Osteocyte (in vitro differentiated cells): ENCODE results near the gene SLC44A4. TPM values are rescaled to one million over a fixed set of nuclear protein-coding genes. Genes with fewer than 3 reads are reported as not detected.

Experiments
- DNase-seq: peaks from one replicate; pipeline ENCODE4 v3.0.0; 2021; ENCODE audit warnings: mixed read lengths; ENCODE audit not compliant: unreplicated experiment; ENCODE audit errors: extremely low spot score
- H3K27ac Mint-ChIP-seq: one replicate; pipeline ENCODE4 v1.8.0; 2021; ENCODE audit warnings: mild to moderate bottlenecking, mixed read lengths; ENCODE audit not compliant: unreplicated experiment
- H3K27me3 Mint-ChIP-seq: one replicate; pipeline ENCODE4 v1.8.0; 2021; ENCODE audit warnings: mixed read lengths; ENCODE audit not compliant: unreplicated experiment
- H3K36me3 Mint-ChIP-seq: one replicate; pipeline ENCODE4 v1.8.0; 2021; ENCODE audit warnings: mixed read lengths; ENCODE audit not compliant: unreplicated experiment
- H3K4me1 Mint-ChIP-seq: one replicate; pipeline ENCODE4 v1.8.0; 2021; ENCODE audit warnings: mixed read lengths; ENCODE audit not compliant: unreplicated experiment
- H3K4me3 Mint-ChIP-seq: one replicate; pipeline ENCODE4 v1.8.0; 2021; ENCODE audit warnings: mild to moderate bottlenecking, moderate library complexity, mixed read lengths; ENCODE audit not compliant: unreplicated experiment
- H3K9me3 Mint-ChIP-seq: one replicate; pipeline ENCODE4 v1.8.0; 2021; ENCODE audit warnings: mixed read lengths; ENCODE audit not compliant: unreplicated experiment
- CTCF ChIP-seq: fragments of 200-600 bp; sonication (generic); IDR thresholded peaks from 2 replicates; pipeline ENCODE4 v1.5.0; 2021; ENCODE audit warnings: antibody characterized with exemption, mild to moderate bottlenecking, moderate library complexity
- long read RNA-seq: library from polyadenylated mRNA; unstranded; transcript quantifications from one replicate; pipeline ENCODE4 v2.0.0, GENCODE V29; 2021
- total RNA-seq: library from RNA; stranded (reverse); gene quantifications from 2 replicates; pipeline ENCODE4 v1.2.1, GENCODE V29; 2021

Gene SLC44A4
- total RNA-seq, result not detected in 2 replicates
- long read RNA-seq, result 0 reads

- no peak within 1 kb of the TSS for H3K4me3 Mint-ChIP-seq
- no peaks in the 10 kb centered on the region for H3K9me3 Mint-ChIP-seq
- no peak for DNase-seq
- peaks cover 22% of the 10 kb centered on the region for H3K36me3 Mint-ChIP-seq
- no peaks in the 10 kb centered on the region for H3K27me3 Mint-ChIP-seq
- TF ChIP-seq CTCF, result no peak
- H3K4me1 Mint-ChIP-seq, result peaks cover 5% of the 10 kb centered on the region
- H3K27ac Mint-ChIP-seq, result peak within 1 kb of the TSS; percentile 59
Measured at GRCh38 chr6:31878726-31879125, at the start of gene SLC44A4. SLC44A4 (minus strand) TSS chr6:31878997; CDS start chr6:31878980, 17 bp downstream.

GRCh38 chr6:31928672-31928939, 49.8 kb upstream of the SLC44A4 start:
- Mint-ChIP-seq H3K4me1 (no peaks in the 10 kb centered on the region), H3K27me3 (peaks cover 15% of the 10 kb centered on the region), H3K4me3 (no peak overlapping the region), H3K9me3 (no peaks in the 10 kb centered on the region), H3K27ac (no peak overlapping the region), H3K36me3 (no peaks in the 10 kb centered on the region)
- DNase-seq, result no peak
- TF ChIP-seq CTCF, result no peak

- Mint-ChIP-seq H3K27ac (no peak overlapping the region), H3K4me3 (no peak overlapping the region), H3K27me3 (peaks cover 9% of the 10 kb centered on the region), H3K9me3 (no peaks in the 10 kb centered on the region), H3K4me1 (no peaks in the 10 kb centered on the region), H3K36me3 (no peaks in the 10 kb centered on the region)
- DNase-seq, result no peak
- TF ChIP-seq CTCF, result no peak
Measured at GRCh38 chr6:31927863-31928671, 49.3 kb upstream of the SLC44A4 start.

- DNase-seq, result no peak
- H3K4me3 Mint-ChIP-seq, result no peak within 1 kb of the TSS
- no peaks in the 10 kb centered on the region for H3K36me3 Mint-ChIP-seq
- TF ChIP-seq CTCF, result no peak
- peaks cover 6% of the 10 kb centered on the region for H3K27me3 Mint-ChIP-seq
- H3K9me3 Mint-ChIP-seq, result no peaks in the 10 kb centered on the region
- H3K27ac Mint-ChIP-seq, result no peak within 1 kb of the TSS
- H3K4me1 Mint-ChIP-seq, result no peaks in the 10 kb centered on the region
Measured at GRCh38 chr6:31927242-31927862, 48.6 kb upstream of the SLC44A4 start, which contains the start of gene C2. C2 (plus strand) TSS chr6:31927717; CDS start chr6:31927753, 36 bp downstream.

GRCh38 chr6:31922942-31923341, 44.1 kb upstream of the SLC44A4 start:
- Mint-ChIP-seq H3K9me3 (no peaks in the 10 kb centered on the region), H3K4me3 (no peak overlapping the region), H3K27me3 (peaks cover 5% of the 10 kb centered on the region), H3K4me1 (peaks cover 7% of the 10 kb centered on the region), H3K36me3 (no peaks in the 10 kb centered on the region), H3K27ac (no peak overlapping the region)
- TF ChIP-seq CTCF, result peak; percentile 16
- DNase-seq, result no peak
